Neural cell (in vitro differentiated cells): Measurements from ENCODE around the gene PFDN6.

ENCODE experiments used
- EP300 ChIP-seq: fragments of 450-650 bp; conservative IDR thresholded peaks from 2 replicates; pipeline ENCODE4 v1.6.1; 2014; ENCODE audit warnings: antibody characterized with exemption, mild to moderate bottlenecking, moderate library complexity; ENCODE audit not compliant: poor library complexity, severe bottlenecking
- EZH2 ChIP-seq: fragments of 200-600, 300-800 bp; shearing (Covaris generic), sonication (generic); IDR thresholded peaks from 2 replicates; pipeline ENCODE4 v1.6.1; 2014; ENCODE audit warnings: antibody characterized with exemption, low read length, borderline replicate concordance, mild to moderate bottlenecking; ENCODE audit not compliant: insufficient read depth, poor library complexity, severe bottlenecking
- POLR2AphosphoS5 ChIP-seq: IDR thresholded peaks from 2 replicates; pipeline ENCODE4 v1.6.1; 2012
- TAF1 ChIP-seq: IDR thresholded peaks from 2 replicates; pipeline ENCODE4 v1.6.1; 2012; ENCODE audit warnings: low read depth
- TF ChIP-seq, protein P1 (sequence below): fragments of 450-650 bp; IDR thresholded peaks from 2 replicates; pipeline ENCODE4 v1.5.1; 2014; ENCODE audit warnings: antibody characterized with exemption, mild to moderate bottlenecking, moderate library complexity; ENCODE audit not compliant: poor library complexity, severe bottlenecking

DNA sequence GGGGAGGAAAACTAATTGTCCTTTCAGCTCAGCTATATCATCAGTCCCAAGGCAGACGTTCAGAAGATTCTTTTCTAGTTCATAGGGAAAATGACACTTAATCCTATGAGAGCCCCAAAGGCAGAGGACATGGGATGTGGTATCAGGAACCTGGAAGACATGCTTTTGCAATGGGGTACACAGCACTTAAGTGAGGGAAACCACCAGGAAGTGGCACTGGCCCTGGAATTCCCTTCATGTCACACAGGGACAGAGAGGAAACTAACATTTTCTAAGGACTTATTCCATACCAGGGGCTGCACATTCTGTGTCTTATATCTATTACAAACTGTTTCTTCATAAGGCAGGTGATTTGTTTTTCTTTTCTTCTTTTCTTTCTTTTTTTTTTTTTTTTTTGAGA lies 45.9 kb upstream of the PFDN6 start:
- TF ChIP-seq, protein P1, sequence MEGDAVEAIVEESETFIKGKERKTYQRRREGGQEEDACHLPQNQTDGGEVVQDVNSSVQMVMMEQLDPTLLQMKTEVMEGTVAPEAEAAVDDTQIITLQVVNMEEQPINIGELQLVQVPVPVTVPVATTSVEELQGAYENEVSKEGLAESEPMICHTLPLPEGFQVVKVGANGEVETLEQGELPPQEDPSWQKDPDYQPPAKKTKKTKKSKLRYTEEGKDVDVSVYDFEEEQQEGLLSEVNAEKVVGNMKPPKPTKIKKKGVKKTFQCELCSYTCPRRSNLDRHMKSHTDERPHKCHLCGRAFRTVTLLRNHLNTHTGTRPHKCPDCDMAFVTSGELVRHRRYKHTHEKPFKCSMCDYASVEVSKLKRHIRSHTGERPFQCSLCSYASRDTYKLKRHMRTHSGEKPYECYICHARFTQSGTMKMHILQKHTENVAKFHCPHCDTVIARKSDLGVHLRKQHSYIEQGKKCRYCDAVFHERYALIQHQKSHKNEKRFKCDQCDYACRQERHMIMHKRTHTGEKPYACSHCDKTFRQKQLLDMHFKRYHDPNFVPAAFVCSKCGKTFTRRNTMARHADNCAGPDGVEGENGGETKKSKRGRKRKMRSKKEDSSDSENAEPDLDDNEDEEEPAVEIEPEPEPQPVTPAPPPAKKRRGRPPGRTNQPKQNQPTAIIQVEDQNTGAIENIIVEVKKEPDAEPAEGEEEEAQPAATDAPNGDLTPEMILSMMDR: no peak
- TF ChIP-seq POLR2AphosphoS5 (no peak), TAF1 (no peak), EP300 (no peak), EZH2 (no peak)
